Ishikawa (cell line): ENCODE results near the gene OR9Q1.

Source experiments
- CEBPB ChIP-seq: IDR thresholded peaks from 2 replicates; pipeline ENCODE4 v1.6.1; 2012
- CREB1 ChIP-seq: IDR thresholded peaks from 2 replicates; pipeline ENCODE4 v1.6.1; 2012; ENCODE audit warnings: low read depth
- EGR1 ChIP-seq: IDR thresholded peaks from 2 replicates; pipeline ENCODE4 v1.6.1; 2012
- EP300 ChIP-seq: IDR thresholded peaks from 2 replicates; pipeline ENCODE4 v1.6.1; 2012; ENCODE audit warnings: borderline replicate concordance
- FOXM1 ChIP-seq: IDR thresholded peaks from 2 replicates; pipeline ENCODE4 v1.6.1; 2012; ENCODE audit warnings: low read depth, borderline replicate concordance
- NFIC ChIP-seq: IDR thresholded peaks from 2 replicates; pipeline ENCODE4 v1.6.1; 2012
- RAD21 ChIP-seq: IDR thresholded peaks from 2 replicates; pipeline ENCODE4 v1.6.1; 2012; ENCODE audit warnings: low read depth
- TAF1 ChIP-seq: IDR thresholded peaks from 2 replicates; pipeline ENCODE4 v1.6.1; 2012; ENCODE audit warnings: low read depth, mild to moderate bottlenecking
- TCF12 ChIP-seq: IDR thresholded peaks from 2 replicates; pipeline ENCODE4 v1.6.1; 2012; ENCODE audit warnings: low read depth
- TEAD4 ChIP-seq: IDR thresholded peaks from 2 replicates; pipeline ENCODE4 v1.6.1; 2012
- YY1 ChIP-seq: IDR thresholded peaks from 2 replicates; pipeline ENCODE4 v1.6.1; 2012; ENCODE audit warnings: low read depth
- ZBTB7A ChIP-seq: IDR thresholded peaks from 2 replicates; pipeline ENCODE4 v1.6.1; 2012; ENCODE audit warnings: low read depth
- TF ChIP-seq, protein P1 (sequence below): IDR thresholded peaks from 2 replicates; pipeline ENCODE4 v1.6.1; 2012
- TF ChIP-seq, protein P2 (sequence below): IDR thresholded peaks from 2 replicates; pipeline ENCODE4 v1.6.1; 2012
- TF ChIP-seq, protein P3 (sequence below): IDR thresholded peaks from 2 replicates; pipeline ENCODE4 v1.6.1; 2012; ENCODE audit warnings: low read depth, mild to moderate bottlenecking

The OR9Q1 gene

DNA sequence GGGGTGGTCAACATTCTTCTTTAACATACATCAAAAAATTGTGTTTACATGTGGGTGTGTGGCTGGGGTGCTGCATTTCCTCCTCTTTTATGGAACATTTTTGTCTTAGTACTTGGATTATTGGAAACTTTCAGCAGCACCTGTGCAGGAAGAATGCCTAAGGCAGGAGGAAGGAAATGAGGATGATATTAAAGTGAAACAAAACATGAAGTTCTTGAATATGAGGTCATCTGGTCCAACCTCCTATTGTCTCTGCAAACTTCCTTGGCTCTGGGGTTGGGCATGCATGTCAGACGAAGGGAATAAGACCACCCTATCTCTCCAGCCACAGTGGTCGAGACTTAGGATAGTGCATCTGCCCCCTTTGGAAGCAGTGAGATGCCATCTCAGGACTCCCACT lies 20.6 kb upstream of the OR9Q1 start:
- TF ChIP-seq, protein P1, sequence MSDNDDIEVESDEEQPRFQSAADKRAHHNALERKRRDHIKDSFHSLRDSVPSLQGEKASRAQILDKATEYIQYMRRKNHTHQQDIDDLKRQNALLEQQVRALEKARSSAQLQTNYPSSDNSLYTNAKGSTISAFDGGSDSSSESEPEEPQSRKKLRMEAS = no peak
- TF ChIP-seq TEAD4 (no peak), TCF12 (no peak), ZBTB7A (no peak), EGR1 (no peak), CEBPB (no peak), FOXM1 (no peak), EP300 (no peak), CREB1 (no peak), YY1 (no peak), TAF1 (no peak), NFIC (no peak), RAD21 (no peak)
- TF ChIP-seq, protein P2, sequence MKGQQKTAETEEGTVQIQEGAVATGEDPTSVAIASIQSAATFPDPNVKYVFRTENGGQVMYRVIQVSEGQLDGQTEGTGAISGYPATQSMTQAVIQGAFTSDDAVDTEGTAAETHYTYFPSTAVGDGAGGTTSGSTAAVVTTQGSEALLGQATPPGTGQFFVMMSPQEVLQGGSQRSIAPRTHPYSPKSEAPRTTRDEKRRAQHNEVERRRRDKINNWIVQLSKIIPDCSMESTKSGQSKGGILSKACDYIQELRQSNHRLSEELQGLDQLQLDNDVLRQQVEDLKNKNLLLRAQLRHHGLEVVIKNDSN = no peak
- TF ChIP-seq, protein P3, sequence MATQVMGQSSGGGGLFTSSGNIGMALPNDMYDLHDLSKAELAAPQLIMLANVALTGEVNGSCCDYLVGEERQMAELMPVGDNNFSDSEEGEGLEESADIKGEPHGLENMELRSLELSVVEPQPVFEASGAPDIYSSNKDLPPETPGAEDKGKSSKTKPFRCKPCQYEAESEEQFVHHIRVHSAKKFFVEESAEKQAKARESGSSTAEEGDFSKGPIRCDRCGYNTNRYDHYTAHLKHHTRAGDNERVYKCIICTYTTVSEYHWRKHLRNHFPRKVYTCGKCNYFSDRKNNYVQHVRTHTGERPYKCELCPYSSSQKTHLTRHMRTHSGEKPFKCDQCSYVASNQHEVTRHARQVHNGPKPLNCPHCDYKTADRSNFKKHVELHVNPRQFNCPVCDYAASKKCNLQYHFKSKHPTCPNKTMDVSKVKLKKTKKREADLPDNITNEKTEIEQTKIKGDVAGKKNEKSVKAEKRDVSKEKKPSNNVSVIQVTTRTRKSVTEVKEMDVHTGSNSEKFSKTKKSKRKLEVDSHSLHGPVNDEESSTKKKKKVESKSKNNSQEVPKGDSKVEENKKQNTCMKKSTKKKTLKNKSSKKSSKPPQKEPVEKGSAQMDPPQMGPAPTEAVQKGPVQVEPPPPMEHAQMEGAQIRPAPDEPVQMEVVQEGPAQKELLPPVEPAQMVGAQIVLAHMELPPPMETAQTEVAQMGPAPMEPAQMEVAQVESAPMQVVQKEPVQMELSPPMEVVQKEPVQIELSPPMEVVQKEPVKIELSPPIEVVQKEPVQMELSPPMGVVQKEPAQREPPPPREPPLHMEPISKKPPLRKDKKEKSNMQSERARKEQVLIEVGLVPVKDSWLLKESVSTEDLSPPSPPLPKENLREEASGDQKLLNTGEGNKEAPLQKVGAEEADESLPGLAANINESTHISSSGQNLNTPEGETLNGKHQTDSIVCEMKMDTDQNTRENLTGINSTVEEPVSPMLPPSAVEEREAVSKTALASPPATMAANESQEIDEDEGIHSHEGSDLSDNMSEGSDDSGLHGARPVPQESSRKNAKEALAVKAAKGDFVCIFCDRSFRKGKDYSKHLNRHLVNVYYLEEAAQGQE = no peak

DNA sequence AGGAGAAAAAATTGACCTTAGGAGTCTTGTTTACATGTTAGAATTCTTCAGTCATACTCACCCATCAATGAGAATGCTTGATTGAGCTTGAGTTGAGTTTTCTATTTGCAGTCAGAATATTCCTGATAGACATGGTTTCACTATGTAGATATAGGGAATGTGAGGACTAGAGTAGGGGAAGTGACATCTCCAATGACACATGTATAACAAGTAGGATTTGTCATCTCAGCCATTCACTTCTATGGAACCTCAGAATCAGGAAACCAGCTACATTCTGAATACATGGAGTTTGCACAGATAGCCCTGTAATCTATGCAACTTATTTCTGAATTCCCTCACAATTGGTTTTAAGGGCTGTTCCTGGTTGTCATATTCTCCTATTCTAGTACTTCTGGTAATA lies 20.1 kb upstream of the OR9Q1 start:
- TF ChIP-seq NFIC = no peak
- no peak for TF ChIP-seq TAF1
- no peak for TF ChIP-seq CEBPB
- TF ChIP-seq, protein P1 = no peak
- no peak for TF ChIP-seq TEAD4
- TF ChIP-seq EP300 = no peak
- TF ChIP-seq, protein P2 = no peak
- TF ChIP-seq EGR1 = no peak
- TF ChIP-seq ZBTB7A = no peak
- TF ChIP-seq YY1 = no peak
- TF ChIP-seq CREB1 = no peak
- no peak for TF ChIP-seq FOXM1
- no peak for TF ChIP-seq TCF12
- TF ChIP-seq RAD21 = no peak
- TF ChIP-seq, protein P3 = no peak

DNA sequence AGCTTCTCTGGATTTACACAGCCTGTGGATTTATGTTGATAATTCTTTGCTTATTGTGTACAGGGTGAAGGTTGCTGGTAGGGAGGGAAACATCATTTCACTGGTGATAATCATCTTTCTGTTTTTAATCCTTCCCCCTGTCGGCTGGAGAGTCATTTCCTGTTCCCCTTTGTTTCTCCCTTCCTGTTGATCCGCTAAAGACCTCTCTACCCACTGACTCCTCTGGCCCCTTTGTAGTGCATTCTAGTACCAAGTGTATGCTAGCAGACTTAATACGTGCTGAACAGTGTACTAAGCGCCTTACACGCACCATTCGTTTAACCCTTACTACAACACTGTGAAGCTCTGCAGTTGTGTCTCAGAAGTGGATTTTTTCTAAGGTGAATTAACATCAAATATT lies 19.0 kb upstream of the OR9Q1 start:
- TF ChIP-seq NFIC (no peak), EP300 (no peak), EGR1 (no peak), YY1 (no peak), FOXM1 (no peak), RAD21 (no peak), ZBTB7A (no peak)
- TF ChIP-seq, protein P2 = no peak

DNA sequence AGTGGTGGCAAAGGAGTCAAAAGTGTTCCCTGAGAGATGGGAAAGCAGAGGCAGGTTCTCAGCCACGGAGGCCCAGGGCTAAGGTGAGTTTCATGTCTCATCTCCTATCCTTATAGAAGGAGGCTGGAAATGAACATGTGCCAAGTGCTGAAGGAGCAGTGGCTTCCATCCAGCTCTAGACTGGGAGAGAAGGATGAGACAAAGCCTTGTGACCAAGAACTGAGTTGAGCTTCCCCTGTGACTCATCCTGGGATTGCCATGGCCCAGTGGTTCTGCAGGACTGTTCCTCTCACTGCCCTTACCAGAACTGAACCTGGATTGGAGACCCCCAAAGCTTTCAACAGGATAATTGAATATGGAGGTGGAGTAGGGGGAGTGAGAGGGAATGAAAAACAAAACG lies 16.7 kb upstream of the OR9Q1 start:
- no peak for TF ChIP-seq TEAD4
- no peak for TF ChIP-seq NFIC
- TF ChIP-seq FOXM1 = no peak
- TF ChIP-seq, protein P1 = no peak
- no peak for TF ChIP-seq TCF12
- TF ChIP-seq, protein P3 = no peak
- TF ChIP-seq TAF1 = no peak
- TF ChIP-seq CEBPB = no peak
- TF ChIP-seq YY1 = no peak
- TF ChIP-seq EP300 = no peak
- TF ChIP-seq CREB1 = no peak
- TF ChIP-seq EGR1 = no peak
- TF ChIP-seq RAD21 = no peak
- TF ChIP-seq, protein P2 = no peak
- TF ChIP-seq ZBTB7A = no peak
